ENCODE data around the gene TUBGCP6. TPM values are rescaled to one million over a fixed set of nuclear protein-coding genes. Genes with fewer than 3 reads are reported as not detected.

TUBGCP6 gene
- total RNA-seq, 1 experiment from 2014 or later: 38.6 TPM

DNA sequence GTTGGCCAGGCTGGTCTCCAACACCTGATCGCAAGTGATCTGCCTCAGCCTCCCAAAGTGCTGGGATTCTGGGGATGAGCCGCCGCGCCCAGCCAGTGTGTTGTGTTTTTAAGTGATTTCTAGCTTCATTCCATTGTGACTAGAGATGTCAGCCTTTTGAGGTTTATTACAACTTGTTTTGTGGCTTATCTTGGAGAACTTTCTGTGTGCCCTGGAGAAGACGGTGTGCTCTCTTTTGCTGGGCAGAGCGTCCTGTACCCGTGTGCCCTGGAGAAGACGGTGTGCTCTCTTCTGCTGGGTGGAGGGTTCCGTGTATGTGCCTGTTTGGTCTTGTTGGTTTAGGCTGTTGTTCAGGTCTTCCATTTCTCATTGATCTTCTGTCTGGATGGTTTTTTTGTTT, 31.6 kb downstream of the TUBGCP6 start:
- H3K9ac ChIP-seq (ENCODE audit: low read length): no peak overlapping the region
- no peaks in the 10 kb centered on the region for H3K9me2 ChIP-seq (ENCODE audit: insufficient read depth)
- peaks cover 17% of the 10 kb centered on the region; the same call in 1 of the 2 replicates for H3K79me2 ChIP-seq (ENCODE audit: insufficient read depth, low read length)
- no peaks in the 10 kb centered on the region for H4K20me1 ChIP-seq (ENCODE audit: insufficient read depth)
- peaks cover 26 to 34% of the 10 kb centered on the region in 2 experiments for H3K36me3 ChIP-seq (ENCODE audit: control insufficient read depth in 1 of 2, insufficient read depth in 2 of 2, low read length in 2 of 2)
- no peak for DNase-seq (ENCODE audit: low read depth, low spot score)
- ChIA-PET POLR2A (no interaction called here), RAD21 (ENCODE audit: low non-redundant PET in 1 of 2, low total read pairs in 2 of 2, uncharacterized antibody in 2 of 2, unreplicated experiment in 2 of 2) (no interaction called here), CTCF (no interaction called here)
- ATAC-seq: no peak
- no peaks in the 10 kb centered on the region for H3K27me3 ChIP-seq (ENCODE audit: insufficient read depth, low read length)
- H3K27ac ChIP-seq (ENCODE audit: low read depth, low read length): no peak overlapping the region
- intact Hi-C loops (cut with micrococcal nuclease): no loop called here
- no peaks in the 10 kb centered on the region for H3K4me1 ChIP-seq (ENCODE audit: control insufficient read depth in 1 of 2, insufficient read depth in 2 of 2, low read length in 2 of 2)
- no peak overlapping the region for H2AFZ ChIP-seq (ENCODE audit: low read depth, low read length, poor library complexity, severe bottlenecking)
- H3K4me2 ChIP-seq (ENCODE audit: low read length): no peak overlapping the region
- H3K9me3 ChIP-seq (ENCODE audit: control insufficient read depth in 1 of 2, insufficient read depth in 1 of 2, low read depth in 1 of 2, low read length in 2 of 2): no peaks in the 10 kb centered on the region
- H3K4me3 ChIP-seq (replicated peaks in 1 of 2; ENCODE audit: low read depth in 1 of 2, low read length in 2 of 2): no peak overlapping the region
- no TSS peak for BruUV-seq (replicated peaks)
- TF ChIP-seq FOSL1 (IDR thresholded peaks at IDR 0.05; ENCODE audit: low read depth) (no peak), SIN3A (IDR thresholded peaks at IDR 0.05; ENCODE audit: low read depth) (no peak), EZH2 (IDR thresholded peaks at IDR 0.05) (no peak), ELF1 (IDR thresholded peaks at IDR 0.05; ENCODE audit: borderline replicate concordance, low read depth) (no peak), SRF (IDR thresholded peaks at IDR 0.05; ENCODE audit: low read depth) (no peak), CBX3 (IDR thresholded peaks at IDR 0.05; ENCODE audit: low read depth) (no peak), POLR2AphosphoS5 (IDR thresholded peaks at IDR 0.05; ENCODE audit: low read depth, low read length) (no peak)
- TF ChIP-seq, protein P1, sequence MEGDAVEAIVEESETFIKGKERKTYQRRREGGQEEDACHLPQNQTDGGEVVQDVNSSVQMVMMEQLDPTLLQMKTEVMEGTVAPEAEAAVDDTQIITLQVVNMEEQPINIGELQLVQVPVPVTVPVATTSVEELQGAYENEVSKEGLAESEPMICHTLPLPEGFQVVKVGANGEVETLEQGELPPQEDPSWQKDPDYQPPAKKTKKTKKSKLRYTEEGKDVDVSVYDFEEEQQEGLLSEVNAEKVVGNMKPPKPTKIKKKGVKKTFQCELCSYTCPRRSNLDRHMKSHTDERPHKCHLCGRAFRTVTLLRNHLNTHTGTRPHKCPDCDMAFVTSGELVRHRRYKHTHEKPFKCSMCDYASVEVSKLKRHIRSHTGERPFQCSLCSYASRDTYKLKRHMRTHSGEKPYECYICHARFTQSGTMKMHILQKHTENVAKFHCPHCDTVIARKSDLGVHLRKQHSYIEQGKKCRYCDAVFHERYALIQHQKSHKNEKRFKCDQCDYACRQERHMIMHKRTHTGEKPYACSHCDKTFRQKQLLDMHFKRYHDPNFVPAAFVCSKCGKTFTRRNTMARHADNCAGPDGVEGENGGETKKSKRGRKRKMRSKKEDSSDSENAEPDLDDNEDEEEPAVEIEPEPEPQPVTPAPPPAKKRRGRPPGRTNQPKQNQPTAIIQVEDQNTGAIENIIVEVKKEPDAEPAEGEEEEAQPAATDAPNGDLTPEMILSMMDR (IDR thresholded peaks at IDR 0.05 in 2 of 3, conservative IDR thresholded peaks at IDR 0.05 in 1 of 3; ENCODE audit: borderline replicate concordance in 1 of 3, insufficient read depth in 1 of 3, low read depth in 2 of 3, low read length in 2 of 3): no peak

GRCh38 chr22:50211147-50211546, 33.7 kb downstream of the TUBGCP6 start:
- ChIA-PET POLR2A (no interaction called here), RAD21 (ENCODE audit: low non-redundant PET in 1 of 2, low total read pairs in 2 of 2, uncharacterized antibody in 2 of 2, unreplicated experiment in 2 of 2) (no interaction called here), CTCF (interaction anchor here (0.9 to 1.2 kb wide), 2 partner anchors 62 kb away, joined by 3 to 5 read pairs; no protein-coding TSS in a partner anchor)
- Histone ChIP-seq H3K36me3 (ENCODE audit: control insufficient read depth in 1 of 2, insufficient read depth in 2 of 2, low read length in 2 of 2) (peaks cover 17 to 20% of the 10 kb centered on the region in 2 experiments), H3K9me2 (ENCODE audit: insufficient read depth) (no peaks in the 10 kb centered on the region), H3K9me3 (ENCODE audit: control insufficient read depth in 1 of 2, insufficient read depth in 1 of 2, low read depth in 1 of 2, low read length in 2 of 2) (no peaks in the 10 kb centered on the region), H3K4me1 (ENCODE audit: control insufficient read depth in 1 of 2, insufficient read depth in 2 of 2, low read length in 2 of 2) (peaks cover 0 to 14% of the 10 kb centered on the region in 2 experiments; a peak in 2 of 4 replicates), H4K20me1 (ENCODE audit: insufficient read depth) (no peaks in the 10 kb centered on the region), H3K27ac (ENCODE audit: low read depth, low read length) (no peak overlapping the region), H3K27me3 (ENCODE audit: insufficient read depth, low read length) (no peaks in the 10 kb centered on the region), H3K4me2 (ENCODE audit: low read length) (no peak overlapping the region), H3K4me3 (replicated peaks in 1 of 2; ENCODE audit: low read depth in 1 of 2, low read length in 2 of 2) (no peak overlapping the region), H3K9ac (ENCODE audit: low read length) (no peak overlapping the region), H2AFZ (ENCODE audit: low read depth, low read length, poor library complexity, severe bottlenecking) (no peak overlapping the region), H3K79me2 (ENCODE audit: insufficient read depth, low read length) (peaks cover 17% of the 10 kb centered on the region; the same call in 1 of the 2 replicates)
- intact Hi-C loops (cut with micrococcal nuclease): no loop called here
- ATAC-seq: no peak
- no peak for DNase-seq (ENCODE audit: low read depth, low spot score)
- no TSS peak for BruUV-seq (replicated peaks)
- TF ChIP-seq ZBTB33 (IDR thresholded peaks at IDR 0.05; ENCODE audit: extremely low read depth, insufficient replicate concordance, low read length) (no peak), ZFX (IDR thresholded peaks at IDR 0.05) (no peak), RAD21 (IDR thresholded peaks at IDR 0.05; ENCODE audit: low read depth) (no peak), FOSL1 (IDR thresholded peaks at IDR 0.05; ENCODE audit: low read depth) (no peak), POLR2A (IDR thresholded peaks at IDR 0.05; ENCODE audit: borderline replicate concordance, extremely low read depth, insufficient read depth, insufficient read length) (no peak), JUND (IDR thresholded peaks at IDR 0.05) (no peak), SIN3A (IDR thresholded peaks at IDR 0.05; ENCODE audit: low read depth) (no peak), ZNF274 (IDR thresholded peaks at IDR 0.05; ENCODE audit: low read depth, low read length) (no peak), SRF (IDR thresholded peaks at IDR 0.05; ENCODE audit: low read depth) (no peak)

All from HCT116 (cell line).